GM21390 (cell line): ENCODE data around the gene ADH1C.
"Not testable (repeated sequence)": the region's sequence is repeated elsewhere in the genome, so short reads cannot be mapped to it uniquely, and the experiment has no call there.

Source experiments
- ATAC-seq: cut with Tn5 transposase; IDR thresholded peaks from one replicate; pipeline ENCODE4 v1.9.1; 2021; ENCODE audit not compliant: unreplicated experiment

The ADH1C gene

DNA sequence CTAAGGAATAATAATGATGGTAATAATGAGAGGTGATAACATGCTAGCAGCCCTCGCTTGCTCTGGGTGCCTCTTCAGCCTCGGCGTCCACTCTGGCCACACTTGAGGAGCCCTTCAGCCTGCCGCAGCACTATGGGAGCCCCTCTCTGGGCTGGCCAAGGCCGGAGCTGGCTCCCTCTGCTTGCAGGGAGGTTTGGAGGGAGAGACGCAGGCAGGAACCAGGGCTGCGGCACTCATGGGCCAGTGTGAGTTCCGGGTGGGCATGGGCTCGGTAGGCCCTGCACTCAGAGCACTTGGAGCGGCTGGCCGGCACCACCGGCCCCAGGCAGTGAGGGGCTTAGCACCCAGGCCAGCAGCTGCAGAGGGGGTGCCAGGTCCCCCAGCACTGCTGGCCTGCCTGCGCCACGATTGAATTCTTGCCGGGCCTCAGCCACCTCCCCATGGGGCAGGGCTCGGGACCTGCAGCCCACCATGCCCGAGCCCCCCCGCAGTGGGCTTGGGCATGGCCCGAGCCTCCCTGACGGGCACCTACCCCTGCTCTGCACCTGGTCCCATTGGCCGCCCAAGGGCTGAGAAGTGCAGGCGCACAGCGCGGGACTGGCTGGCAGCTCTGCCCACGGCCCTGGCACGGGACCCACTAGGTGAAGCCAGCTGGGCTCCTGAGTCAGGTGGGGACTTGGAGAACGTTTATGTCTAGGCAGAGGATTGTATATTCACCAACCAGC is 7.1 kb upstream of the ADH1C start:
- no peak for ATAC-seq

DNA sequence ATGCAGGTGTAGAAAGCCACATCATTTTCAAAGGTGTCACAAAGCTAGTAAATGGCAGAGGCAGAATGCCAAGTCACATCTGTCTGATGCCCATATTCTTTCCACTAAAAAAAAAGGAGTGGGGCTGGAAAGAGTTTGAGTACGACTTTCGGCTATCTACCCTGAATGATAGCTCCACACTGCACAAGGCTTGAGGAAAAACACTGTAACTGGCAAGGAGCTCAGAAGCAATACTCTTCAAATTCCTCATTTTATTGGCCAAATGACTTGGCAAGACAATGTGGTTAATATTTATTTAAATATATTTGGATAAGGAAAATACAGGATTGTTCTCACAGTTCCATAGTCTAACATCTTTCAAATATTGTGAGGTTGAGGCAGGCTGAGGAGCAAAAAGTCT is 5.4 kb upstream of the ADH1C start:
- ATAC-seq: no peak

DNA sequence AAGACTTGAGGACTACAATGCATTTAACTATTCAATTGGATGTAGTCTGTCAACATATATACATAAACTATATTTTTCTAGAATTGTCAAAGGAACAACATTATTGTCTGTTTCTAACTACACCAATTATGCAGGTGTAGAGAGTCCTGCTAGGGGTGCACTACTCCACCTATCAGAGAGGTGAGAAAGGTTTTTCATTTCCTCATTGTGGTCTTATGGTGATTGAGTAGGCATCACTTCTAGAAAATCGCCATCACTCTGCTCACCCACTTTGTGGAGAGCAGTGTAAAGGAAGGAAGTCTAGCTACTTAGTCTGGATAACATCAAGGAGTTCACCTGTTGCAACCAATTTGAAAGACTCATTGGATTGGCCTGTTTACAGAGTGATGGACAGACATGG is 4.4 kb upstream of the ADH1C start:
- ATAC-seq: peak; percentile 72

DNA sequence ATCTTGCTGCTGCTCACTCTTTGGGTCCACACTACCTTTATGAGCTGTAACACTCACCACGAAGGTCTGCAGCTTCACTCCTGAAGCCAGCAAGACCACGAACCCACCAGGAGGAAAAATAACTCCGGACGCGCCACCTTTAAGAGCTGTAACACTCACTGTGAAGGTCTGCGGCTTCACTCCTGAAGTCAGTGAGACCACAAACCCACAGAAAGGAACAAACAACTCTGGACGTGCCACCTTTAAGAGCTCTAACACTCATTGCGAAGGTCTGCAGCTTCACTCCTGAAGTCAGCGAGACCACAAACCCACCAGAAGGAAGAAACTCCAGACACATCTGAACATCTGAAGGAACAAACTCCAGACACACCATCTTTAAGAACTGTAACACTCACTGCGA is 3.6 kb upstream of the ADH1C start:
- not testable (repeated sequence) for ATAC-seq

DNA sequence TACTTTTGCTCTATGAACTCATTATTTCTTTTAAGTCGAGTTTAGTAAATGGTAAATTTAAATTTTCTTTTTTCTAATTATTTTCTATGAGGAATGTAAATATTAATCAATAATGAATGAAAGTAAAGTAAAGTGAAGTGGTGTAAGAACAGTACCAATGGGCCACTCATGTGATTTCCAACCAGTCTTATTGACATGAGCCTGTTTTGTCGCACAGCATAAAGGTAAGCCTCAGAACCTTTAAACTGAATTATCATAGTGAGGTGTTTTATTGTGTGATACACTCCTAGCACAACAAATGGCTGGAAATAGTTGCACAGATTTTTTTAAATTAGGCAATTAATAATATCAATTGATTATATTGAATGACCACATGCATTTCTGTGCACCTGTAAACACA is 1.1 kb downstream of the ADH1C start:
- ATAC-seq: no peak

DNA sequence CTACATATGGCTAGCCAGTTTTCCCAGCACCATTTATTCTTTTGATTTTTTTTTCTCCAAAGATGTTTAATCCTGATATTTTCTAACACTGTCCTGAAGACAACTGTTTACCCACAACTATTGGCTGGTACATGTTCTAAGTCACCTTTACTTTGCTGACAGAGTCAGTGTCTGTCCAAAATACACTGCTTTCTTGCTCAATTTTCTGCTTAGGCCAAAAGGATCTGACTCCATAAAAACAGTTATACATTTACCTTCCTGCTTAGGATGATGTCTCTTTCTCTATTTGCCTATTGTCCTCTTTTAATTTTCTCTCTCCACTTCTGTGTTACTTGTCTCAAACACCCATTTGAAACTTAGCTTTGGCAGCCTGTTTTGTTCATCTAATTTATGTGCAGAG is 3.2 kb downstream of the ADH1C start:
- ATAC-seq: no peak

DNA sequence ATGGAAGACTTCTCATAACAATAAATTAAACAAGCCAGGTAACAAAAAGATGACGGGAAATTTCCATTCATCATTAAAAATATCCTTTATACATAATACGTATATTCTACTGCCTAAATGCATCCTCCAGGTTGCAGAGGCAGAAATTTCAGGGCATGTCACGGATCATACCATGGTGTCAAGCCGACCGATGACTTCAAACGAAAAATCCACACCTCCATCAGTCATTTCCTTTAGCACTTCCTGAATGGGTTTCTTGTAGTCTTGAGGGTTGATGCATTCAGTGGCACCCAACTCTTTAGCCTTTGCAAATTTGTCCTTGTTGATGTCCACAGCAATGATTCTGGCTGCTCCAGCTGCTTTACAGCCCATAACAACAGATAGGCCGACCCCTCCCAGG is 9.9 kb downstream of the ADH1C start:
- not testable (repeated sequence) for ATAC-seq

DNA sequence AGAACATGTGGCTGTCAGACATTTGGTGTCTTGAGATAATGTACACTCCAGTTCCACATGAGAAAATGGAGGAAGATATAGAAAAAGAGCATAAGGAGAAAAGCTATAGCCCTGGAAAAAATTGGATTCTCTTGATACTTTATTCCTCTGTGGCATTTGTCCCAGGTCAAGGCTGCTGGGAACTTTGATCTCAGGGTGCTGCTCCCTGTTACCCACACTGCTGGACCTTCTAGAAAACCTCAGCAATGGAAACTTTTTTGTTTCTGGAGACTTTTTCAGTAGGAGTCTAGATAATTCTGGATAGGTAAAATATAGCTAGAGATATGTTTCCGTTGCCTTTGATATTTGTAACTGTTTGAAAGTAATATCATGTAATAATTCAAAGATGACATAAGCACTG is 11.1 kb downstream of the ADH1C start:
- no peak for ATAC-seq

DNA sequence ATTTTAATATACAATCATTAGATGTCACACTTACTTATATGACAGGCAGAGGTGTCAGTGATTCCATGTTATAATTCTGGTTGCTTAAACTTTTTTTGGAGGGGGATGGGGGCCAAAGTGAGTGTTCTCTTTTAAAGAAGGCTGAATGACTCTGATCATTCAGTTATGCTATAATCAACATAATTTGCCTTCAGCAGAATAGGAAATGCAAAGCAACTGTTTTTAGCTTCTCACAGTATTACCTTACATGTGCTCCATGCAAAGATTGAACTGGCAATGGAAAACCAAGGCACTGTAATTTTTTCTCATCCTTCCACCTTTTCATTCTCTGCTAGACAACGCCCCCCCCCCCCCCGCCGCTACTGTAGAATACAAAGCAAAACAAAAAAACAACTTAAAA is 13.4 kb downstream of the ADH1C start:
- ATAC-seq: no peak

DNA sequence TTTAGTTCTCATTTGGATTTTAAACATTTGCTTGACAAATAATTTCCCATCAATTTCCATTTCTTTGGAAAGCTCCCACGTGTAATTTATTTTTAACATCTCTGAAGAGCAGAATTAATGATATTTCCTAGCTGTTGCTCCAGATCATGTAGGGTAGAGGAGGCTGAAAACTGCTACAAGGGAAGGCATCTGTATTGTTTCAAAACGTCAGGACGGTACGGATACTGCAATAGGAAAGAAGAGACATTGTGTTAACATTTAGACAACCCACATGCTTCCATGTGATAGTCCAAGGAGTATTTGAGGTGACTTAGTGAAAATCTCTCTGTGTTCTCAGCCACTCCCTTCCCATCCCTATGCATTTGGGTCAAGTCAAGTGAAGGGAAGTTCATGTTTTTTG is 16.0 kb downstream of the ADH1C start:
- no peak for ATAC-seq

DNA sequence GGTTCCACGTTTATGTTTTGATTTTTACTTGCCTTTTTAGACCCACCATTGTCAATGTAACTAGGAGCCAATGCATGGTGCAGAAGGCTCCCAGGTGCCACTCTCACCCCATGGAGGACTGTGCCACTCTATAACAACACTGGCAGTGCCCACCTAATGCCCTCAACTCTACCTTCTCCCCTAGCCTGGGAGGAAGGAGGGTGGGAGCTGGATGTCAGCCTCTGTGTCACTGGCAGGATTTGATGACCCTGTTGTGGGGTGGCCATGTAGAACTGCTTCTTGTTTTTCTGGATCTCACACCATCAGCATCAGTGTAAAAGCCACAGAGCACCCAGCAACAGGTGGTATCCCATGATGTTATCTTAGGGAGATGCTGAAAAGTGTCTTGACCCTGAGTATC is 17.7 kb downstream of the ADH1C start:
- ATAC-seq: no peak

DNA sequence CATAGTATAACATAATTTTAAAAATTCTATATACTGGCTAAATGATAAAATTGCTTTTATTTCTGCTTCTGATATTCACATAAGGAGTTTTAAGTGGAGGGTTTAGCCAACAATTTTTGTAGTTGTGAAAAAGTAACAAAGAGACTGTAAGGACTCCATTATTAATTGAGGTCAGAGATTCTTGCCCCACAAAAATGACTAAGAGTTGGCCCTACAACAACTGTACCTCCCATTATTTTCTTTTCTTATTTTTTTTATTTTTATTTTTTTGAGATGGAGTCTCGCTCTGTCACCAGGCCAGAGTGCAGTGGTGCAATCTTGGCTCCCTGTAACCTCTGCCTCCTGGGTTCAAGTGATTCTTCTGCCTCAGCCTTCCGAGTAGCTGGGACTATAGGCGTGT is 21.9 kb downstream of the ADH1C start:
- ATAC-seq: no peak

DNA sequence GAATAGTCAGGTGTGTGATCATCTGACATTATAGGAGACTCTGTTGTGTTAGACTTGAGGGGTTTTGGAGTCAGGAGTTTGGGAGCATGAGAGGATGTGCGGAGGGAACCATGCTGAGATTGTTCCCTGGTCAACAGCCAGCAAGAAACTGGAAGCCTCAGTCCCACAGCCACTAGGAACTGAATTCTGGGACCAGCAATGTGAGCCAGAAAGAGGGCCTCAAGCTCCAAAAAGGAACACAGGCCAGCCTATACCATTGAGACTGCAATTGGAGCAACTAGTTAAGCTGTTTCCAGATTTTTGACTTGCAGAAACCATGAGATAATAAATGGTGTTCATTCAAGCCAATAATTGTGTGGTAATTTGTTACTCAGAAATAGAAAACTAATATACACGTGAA is 22.7 kb downstream of the ADH1C start:
- no peak for ATAC-seq

DNA sequence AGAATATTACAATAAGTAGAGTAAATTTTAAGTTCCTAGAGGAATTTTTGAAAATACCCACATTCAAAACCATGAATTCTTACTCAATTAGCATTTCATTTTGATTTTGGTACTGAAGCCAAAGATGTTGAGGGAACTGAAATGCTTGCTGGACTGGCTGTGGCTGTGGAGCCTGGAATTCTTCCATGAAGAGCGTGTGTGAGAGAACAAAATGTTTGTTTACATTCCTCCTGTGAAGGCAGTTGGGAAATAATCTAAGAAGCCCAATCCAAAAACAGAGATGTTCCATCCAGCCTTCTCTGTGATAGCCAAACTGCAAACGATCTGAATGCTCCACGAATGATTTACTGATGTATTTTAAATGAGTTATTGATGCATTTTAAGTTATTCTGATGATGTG is 27.6 kb downstream of the ADH1C start:
- ATAC-seq: no peak

DNA sequence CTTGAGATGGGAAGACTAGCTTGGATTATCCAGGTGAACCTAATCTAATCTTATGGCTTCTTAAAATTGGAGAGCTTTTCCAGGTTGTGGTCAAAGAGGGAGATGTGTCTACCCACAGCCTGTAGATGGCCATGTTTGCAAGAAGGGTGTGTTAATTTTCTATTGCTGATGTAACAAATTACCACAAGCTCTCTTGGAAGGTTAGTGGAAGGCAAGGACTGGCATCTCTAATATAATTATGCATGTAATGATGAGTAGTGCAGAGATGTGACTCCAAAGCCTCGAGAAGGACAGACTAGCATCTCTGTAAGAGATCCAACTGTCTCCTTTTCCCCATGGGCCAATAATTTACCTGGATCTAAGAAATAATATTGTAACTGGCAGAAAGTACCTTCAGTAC is 28.2 kb downstream of the ADH1C start:
- ATAC-seq: no peak

DNA sequence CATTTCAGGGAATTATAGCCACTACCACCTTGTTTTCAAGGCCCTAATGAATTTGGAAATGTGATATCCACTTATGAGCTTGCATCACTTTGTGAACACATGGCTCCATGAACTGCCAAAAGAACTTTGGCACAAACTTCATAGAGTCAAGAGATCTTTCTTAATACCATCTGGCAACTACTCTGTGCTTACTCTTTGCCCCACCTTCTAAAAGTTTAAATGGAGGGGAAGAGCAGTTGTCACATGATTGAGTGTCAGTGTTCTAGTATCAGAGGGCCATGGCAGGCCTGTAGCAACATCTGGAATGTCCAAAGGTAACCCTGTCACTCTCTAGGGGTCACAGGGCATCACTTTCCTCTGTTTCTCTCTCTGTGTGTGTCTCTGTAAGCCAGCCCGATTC is 28.8 kb downstream of the ADH1C start:
- ATAC-seq: no peak

DNA sequence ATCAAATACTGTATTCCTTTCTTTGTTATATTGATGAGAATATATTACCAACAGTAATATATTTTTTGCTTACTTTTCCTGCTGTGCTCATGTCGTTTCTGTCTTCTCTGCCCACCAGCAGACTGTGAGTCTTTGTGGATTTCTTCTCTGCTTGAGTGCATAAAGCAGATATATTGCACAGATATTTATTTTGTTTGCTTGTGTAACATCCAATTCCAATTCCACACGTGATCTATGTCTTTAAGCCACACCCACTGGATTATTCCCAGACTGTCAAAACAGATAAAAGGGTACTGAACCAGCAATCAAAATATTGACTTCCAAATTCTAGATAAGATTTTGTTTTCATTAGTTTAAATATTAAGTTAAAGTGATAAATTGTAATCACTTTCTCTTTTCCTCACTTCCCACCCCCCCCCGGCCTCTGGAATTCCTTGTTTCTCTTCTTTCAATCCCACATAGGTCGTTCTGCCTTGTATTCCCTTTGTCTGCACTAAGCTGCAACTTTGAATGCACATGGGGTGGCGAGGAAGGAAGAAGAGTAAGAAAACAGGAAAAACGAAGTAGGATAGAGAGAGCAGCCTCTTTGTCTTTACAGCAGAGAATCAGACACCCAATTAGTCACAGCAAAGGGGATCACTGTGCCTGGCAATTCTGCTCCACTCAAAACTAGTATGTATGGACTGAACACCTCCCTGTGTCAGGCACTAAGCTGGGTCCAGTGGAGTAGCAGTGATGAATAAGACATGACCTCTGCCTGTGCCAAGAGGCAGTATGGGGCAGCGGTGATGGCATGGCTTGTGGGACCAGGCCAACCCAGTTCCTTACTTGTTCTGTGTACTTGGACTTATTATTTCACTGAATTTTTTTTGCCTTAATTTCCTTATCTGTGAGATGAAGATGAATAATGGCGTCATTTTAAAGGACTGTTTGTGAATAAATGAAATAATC is 31.0 kb downstream of the ADH1C start, which contains the start of gene ADH1B:
TSS of gene ADH1B (minus strand) at position 161 of the 951 bp plus-strand sequence. CDS start at position 91, 70 bp downstream.
- no peak for ATAC-seq

DNA sequence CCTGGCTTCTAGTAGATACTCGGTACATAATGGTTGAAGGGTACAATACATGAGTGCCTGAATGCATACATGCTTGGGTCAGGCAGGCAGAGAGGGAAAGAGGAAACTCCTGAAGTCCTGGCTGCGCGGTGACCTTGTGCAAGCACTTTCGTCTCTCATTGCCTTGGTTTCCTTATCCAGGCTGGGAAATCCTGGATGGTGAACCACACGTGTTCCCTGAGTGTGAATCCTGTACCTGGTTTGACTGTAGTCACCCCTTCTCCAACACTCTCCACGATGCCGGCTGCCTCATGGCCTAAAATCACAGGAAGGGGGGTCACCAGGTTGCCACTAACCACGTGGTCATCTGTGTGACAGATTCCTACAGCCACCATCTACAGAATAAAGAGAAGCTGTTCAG is 34.7 kb downstream of the ADH1C start:
- ATAC-seq: not testable (repeated sequence)

DNA sequence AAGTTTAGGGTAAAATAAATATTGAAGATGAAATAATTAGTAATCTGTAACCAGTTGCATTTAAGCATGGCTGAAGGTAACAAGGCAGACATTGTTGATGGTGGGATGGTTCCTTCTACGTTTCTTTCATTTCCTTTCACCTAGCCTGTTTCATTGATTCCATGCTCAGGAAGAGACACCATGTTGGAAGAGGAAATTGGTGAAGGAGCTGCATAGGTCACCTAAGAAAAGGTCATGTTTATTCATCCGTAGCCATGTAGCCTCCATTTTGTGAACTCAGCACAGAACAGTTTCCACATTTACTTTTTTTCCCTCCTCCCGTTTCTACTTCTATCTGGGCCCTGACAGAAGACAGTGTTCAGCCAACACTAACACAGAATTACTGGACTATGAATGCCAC is 35.2 kb downstream of the ADH1C start:
- ATAC-seq: no peak

DNA sequence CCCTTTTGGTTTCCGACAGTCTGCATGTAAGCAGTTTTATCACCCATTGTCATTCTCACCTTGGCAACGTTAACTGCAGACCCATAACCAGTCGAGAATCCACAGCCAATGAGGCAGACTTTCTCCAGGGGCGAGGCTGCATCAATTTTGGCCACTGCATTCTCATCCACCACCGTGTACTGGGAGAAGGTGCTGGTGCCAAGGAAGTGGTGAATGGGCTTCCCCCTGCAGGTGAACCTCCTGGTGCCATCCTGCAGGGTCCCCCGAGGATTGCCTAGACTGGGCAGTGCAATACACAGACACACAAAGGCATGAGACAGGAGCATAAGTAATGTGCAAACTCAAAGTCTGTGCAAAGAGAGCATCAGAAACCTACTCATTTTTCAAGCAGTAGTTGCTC is 36.7 kb downstream of the ADH1C start:
- ATAC-seq: no peak

DNA sequence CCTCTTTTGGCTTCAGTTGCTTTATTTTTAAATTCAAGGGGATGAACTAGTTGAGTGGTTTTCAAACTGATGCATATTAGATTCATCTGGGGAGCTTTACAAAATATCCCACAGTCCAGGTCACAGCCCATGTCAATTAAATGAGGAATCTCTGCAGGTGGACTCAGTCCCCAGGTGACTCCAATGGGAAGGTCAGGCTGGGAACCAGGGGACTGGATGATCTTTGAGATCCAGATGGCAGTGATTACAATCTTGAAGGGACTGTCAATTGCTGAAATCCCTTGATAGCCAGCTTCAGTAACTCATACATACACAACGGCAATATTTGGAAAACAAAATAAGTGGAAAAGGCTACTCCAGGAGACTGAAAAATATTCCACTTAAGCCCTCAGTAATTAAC is 38.3 kb downstream of the ADH1C start:
- ATAC-seq: no peak

DNA sequence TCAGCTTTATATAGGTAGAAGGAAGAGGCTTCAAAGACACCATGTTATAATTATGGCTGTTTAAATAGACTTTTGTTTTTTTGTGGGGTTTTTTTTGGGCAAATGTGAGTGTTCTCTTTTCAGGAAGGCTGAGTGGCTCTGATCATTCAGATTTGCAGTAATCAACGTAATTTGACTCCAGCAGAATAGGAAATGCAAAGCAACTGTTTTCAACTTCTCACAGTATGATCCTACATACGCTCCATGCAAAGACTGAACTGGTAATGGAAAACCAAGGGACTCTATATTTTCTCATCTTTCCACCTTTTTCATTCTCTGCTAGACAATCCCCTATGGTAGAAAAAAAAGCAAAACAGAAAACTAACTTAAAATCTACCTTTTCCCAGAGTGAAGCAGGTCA is 42.2 kb downstream of the ADH1C start:
- ATAC-seq: no peak
